Loucy (cell line): ENCODE data around the gene RAN.

Source experiments
- EZH2phosphoT487 ChIP-seq: fragments of 200-600 bp; IDR thresholded peaks from 2 replicates; pipeline ENCODE4 v1.6.1; 2018; ENCODE audit warnings: antibody characterized with exemption, mild to moderate bottlenecking, moderate library complexity, borderline replicate concordance
- TF ChIP-seq, protein P1 (sequence below): fragments of 200-600 bp; sonication (generic); conservative IDR thresholded peaks from 2 replicates; pipeline ENCODE4 v1.5.1; 2014; ENCODE audit warnings: mild to moderate bottlenecking, antibody characterized with exemption, low read length

DNA sequence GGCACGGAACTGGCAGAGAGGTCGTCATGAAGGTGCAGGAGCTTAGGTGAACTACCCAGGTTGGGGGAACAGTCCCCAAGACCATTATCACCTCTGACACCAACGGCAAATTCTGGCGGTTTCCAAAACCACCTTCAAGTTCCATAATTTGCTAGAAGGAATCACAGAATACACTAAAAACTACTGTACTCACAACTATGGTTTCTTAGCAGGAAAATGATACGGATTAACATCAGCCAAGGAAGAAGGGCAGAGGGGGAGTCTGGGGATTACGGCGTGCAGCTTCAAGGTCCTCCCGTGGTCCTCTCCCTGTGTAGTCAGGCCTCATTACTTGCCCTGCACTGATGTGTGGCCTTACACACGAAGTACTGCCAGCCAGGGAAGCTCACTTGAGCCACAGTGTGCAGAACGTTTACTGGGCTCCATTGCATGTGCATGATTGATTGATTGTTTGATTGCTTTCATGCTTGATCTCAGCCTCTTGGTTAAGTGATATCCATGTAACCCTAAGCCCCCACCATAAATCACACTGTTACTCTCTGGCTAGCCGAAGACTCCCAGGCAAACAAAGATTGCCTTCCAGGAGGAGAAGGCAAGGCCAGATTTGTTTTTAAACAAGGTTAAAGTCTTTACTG lies 32.0 kb upstream of the RAN start:
- TF ChIP-seq, protein P1, sequence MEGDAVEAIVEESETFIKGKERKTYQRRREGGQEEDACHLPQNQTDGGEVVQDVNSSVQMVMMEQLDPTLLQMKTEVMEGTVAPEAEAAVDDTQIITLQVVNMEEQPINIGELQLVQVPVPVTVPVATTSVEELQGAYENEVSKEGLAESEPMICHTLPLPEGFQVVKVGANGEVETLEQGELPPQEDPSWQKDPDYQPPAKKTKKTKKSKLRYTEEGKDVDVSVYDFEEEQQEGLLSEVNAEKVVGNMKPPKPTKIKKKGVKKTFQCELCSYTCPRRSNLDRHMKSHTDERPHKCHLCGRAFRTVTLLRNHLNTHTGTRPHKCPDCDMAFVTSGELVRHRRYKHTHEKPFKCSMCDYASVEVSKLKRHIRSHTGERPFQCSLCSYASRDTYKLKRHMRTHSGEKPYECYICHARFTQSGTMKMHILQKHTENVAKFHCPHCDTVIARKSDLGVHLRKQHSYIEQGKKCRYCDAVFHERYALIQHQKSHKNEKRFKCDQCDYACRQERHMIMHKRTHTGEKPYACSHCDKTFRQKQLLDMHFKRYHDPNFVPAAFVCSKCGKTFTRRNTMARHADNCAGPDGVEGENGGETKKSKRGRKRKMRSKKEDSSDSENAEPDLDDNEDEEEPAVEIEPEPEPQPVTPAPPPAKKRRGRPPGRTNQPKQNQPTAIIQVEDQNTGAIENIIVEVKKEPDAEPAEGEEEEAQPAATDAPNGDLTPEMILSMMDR, result no peak; the same call in 1 of the 2 replicates
- no peak for TF ChIP-seq EZH2phosphoT487
